SJCRH30 (cell line): ENCODE data around the gene CKM. TPM values are rescaled to one million over a fixed set of nuclear protein-coding genes. Genes with fewer than 3 reads are reported as not detected.

Experiments used
- DNase-seq, 2 experiments: peaks; one replicate each; pipeline ENCODE4 v3.0.0-alpha.2; 2015 to 2020
- H3K27ac ChIP-seq: fragments of 250-450 bp; sonication (Bioruptor Pico); 2 replicates; pipeline ENCODE4 v1.5.1; 2020; ENCODE audit warnings: mild to moderate bottlenecking, moderate library complexity
- H3K27me3 ChIP-seq: fragments of 250-450 bp; sonication (Bioruptor Pico); 2 replicates; pipeline ENCODE4 v1.5.1; 2020; ENCODE audit warnings: mild to moderate bottlenecking, moderate library complexity
- H3K36me3 ChIP-seq: fragments of 250-450 bp; sonication (Bioruptor Pico); 2 replicates; pipeline ENCODE4 v1.5.1; 2020; ENCODE audit warnings: mild to moderate bottlenecking, moderate library complexity
- H3K4me1 ChIP-seq: fragments of 250-450 bp; sonication (Bioruptor Pico); 2 replicates; pipeline ENCODE4 v1.5.1; 2020; ENCODE audit warnings: mild to moderate bottlenecking, moderate library complexity
- H3K4me3 ChIP-seq: fragments of 250-450 bp; sonication (Bioruptor Pico); 2 replicates; pipeline ENCODE4 v1.5.1; 2020; ENCODE audit warnings: mild to moderate bottlenecking, moderate library complexity
- H3K9me3 ChIP-seq: fragments of 250-450 bp; sonication (Bioruptor Pico); replicated peaks from 2 replicates; pipeline ENCODE4 v1.5.1; 2020; ENCODE audit warnings: mild to moderate bottlenecking, moderate library complexity
- total RNA-seq: library from RNA; depleted of rRNA; stranded (reverse); fragments of >200 nt; shearing (Covaris generic); gene quantifications from 2 replicates; pipeline ENCODE4 v1.2.3, GENCODE V29; 2014

Gene CKM
- total RNA-seq, 1 experiment from 2014 or later = 3.9 TPM

DNA sequence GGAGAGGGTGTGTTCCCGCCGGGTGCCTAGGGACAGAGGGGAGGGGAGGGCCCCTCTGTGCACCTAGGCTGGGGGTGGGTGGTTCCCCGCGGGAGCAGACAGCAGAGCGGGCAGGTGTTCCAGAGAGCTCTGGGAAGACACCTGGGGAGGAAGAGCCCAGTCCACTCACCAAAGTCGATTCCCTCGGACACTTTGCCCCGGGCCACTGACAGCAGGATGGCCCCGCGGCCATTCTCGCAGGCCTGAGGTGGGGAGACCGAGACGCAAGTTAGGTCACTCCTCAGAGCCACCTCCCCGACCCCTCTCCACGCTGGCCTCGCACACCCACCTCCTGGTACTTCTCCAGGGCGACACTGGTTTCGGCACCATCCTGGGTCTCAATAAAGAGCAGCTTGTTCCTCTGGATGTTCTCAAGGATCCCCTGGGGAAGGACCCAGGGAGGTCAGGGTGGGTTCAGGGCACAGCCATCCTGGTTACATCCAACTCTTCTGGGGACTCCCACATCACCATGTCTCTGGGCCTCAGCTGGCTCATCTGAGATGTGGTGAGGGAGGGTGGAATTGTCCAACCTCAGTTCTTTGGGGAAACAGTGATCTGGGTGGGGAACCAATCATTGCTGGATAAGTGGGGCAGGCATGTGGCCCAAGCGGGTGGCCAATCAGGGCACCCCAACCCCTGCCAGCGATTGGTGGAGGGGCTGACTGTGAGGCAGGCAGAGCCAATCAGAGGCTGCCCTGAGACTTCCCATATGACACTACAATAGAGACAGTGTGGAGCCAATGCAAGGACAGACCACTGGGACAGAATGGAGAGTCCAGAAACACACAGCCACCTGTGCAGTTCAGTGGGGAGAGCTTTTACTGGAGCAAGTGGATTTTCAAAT, 30.5 kb upstream of the CKM start:
- Histone ChIP-seq H3K27me3 (no peaks in the 10 kb centered on the region), H3K4me3 (no peak overlapping the region), H3K27ac (no peak overlapping the region), H3K36me3 (peaks cover 25% of the 10 kb centered on the region), H3K4me1 (no peaks in the 10 kb centered on the region), H3K9me3 (no peaks in the 10 kb centered on the region)
- DNase-seq = peak in 1 of 2 experiments; percentile 31

- no peak overlapping the region for H3K4me3 ChIP-seq
- H3K36me3 ChIP-seq = peaks cover 25% of the 10 kb centered on the region
- H3K27me3 ChIP-seq = no peaks in the 10 kb centered on the region
- no peaks in the 10 kb centered on the region for H3K4me1 ChIP-seq
- no peaks in the 10 kb centered on the region for H3K9me3 ChIP-seq
- no peak for DNase-seq
- H3K27ac ChIP-seq = no peak overlapping the region
Observed at GRCh38 chr19:45352471-45352870, 29.8 kb upstream of the CKM start.

- DNase-seq = no peak
- Histone ChIP-seq H3K36me3 (peaks cover 24% of the 10 kb centered on the region), H3K27ac (no peak overlapping the region), H3K27me3 (no peaks in the 10 kb centered on the region), H3K9me3 (no peaks in the 10 kb centered on the region), H3K4me3 (no peak overlapping the region), H3K4me1 (no peaks in the 10 kb centered on the region)
Observed at GRCh38 chr19:45352062-45352461, 29.4 kb upstream of the CKM start.

DNA sequence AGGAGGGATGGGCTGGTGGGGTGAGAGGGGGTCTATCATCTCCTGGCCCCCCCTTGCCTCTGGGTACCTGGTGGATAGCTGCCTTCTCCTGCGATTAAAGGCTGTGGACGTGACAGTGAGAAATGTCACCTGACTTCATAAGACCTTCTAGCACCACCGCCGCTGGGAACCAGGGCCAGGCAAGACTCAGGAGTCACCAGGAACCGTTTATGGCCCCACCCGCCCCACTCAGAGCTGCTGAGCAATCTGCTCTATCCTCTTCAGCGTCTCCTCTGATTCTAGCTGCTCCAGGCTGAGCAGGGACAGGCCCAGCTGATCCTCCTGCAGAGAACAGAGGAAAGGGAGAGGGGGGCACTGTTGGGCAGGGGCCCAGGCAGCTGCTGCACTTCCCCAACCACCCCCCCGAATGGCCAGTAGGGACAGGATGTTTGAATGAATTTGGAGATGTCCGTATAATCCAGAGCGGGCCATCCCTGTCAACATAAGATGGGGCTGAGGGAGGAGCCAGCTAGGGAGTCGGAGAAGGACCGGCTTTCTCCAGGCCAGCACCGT, 28.8 kb upstream of the CKM start:
- Histone ChIP-seq H3K27ac (no peak overlapping the region), H3K4me1 (no peaks in the 10 kb centered on the region), H3K9me3 (no peaks in the 10 kb centered on the region), H3K27me3 (no peaks in the 10 kb centered on the region), H3K4me3 (no peak overlapping the region), H3K36me3 (peaks cover 18% of the 10 kb centered on the region)
- no peak for DNase-seq

DNA sequence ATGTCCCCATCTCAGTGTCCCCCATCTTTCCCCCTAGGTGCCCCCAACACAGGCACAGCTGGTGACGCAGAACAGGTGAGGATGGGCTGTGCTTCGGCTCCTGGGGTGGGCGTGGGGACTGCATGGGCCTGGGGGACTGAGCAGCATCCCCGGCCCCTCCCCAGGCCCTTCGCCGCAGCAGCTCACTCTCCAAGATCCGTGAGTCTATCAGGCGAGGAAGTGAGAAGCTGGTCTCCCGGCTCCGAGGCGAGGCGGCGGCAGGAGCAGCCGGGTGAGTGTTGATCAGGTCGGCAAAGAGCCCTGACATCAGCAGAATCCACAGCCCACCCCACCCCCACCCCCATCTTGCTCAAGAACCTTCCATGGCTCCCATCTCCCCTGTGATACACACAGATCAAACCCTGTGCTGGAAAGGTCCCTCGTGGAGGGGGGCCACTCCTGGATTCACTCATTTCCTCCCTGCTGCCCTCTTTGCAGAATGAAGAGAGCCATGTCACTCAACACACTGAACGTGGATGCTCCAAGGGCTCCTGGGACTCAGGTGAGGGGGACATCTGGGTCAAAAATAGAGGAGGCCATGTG, 27.9 kb upstream of the CKM start:
- Histone ChIP-seq H3K36me3 (peaks cover 9% of the 10 kb centered on the region; the same call in 1 of the 2 replicates), H3K4me3 (no peak overlapping the region), H3K9me3 (no peaks in the 10 kb centered on the region), H3K27ac (no peak overlapping the region), H3K27me3 (no peaks in the 10 kb centered on the region), H3K4me1 (no peaks in the 10 kb centered on the region)
- no peak for DNase-seq

GRCh38 chr19:45349430-45349941, 26.8 kb upstream of the CKM start:
- Histone ChIP-seq H3K36me3 (peaks cover 3% of the 10 kb centered on the region; the same call in 1 of the 2 replicates), H3K4me3 (no peak overlapping the region), H3K27ac (no peak overlapping the region), H3K9me3 (no peaks in the 10 kb centered on the region), H3K4me1 (no peaks in the 10 kb centered on the region), H3K27me3 (0 out of 2 replicates have a peak, but pooled peaks cover 3% of the 10 kb centered on the region)
- DNase-seq = no peak

- Histone ChIP-seq H3K4me1 (no peaks in the 10 kb centered on the region), H3K27ac (no peak overlapping the region), H3K27me3 (0 out of 2 replicates have a peak, but pooled peaks cover 3% of the 10 kb centered on the region), H3K4me3 (no peak overlapping the region), H3K9me3 (no peaks in the 10 kb centered on the region), H3K36me3 (peaks cover 3% of the 10 kb centered on the region; the same call in 1 of the 2 replicates)
- no peak for DNase-seq
Observed at GRCh38 chr19:45349126-45349415, 26.4 kb upstream of the CKM start.

DNA sequence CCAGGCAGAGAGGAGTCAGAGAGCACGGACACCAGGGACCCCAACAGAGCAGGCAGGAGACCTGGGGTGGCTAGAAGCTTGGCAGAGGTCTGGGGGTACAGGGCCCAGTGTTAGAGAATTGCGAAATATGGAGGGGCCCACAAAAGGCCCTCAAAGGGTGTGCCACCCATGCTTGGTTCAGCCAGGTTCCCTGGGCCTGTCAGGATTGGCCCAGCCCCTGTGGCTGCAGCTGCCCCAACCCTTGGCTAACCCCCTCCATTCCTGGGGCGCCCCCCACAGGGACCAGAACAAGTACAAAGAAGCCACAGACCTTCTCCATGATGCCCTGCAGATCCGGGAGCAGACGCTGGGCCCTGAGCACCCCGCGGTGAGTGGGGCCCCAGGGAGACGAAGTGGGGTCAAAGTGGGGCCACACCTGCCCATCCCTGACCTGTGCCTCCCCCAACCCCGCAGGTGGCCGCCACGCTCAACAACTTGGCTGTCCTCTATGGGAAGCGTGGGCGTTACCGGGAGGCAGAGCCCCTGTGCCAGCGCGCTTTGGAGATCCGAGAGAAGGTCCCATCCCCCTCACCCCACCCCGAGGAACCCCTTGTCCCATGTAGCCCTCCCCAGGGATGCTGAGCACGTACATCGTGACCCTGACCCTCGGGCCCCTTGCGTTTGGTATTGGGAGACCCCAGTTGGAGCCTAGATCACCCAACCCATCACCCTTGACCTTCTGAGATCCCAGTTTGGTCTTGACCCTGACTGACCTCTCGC, 25.9 kb upstream of the CKM start:
- no peak for DNase-seq
- Histone ChIP-seq H3K27ac (no peak overlapping the region), H3K27me3 (0 out of 2 replicates have a peak, but pooled peaks cover 3% of the 10 kb centered on the region), H3K4me3 (no peak overlapping the region), H3K36me3 (peaks cover 3% of the 10 kb centered on the region; the same call in 1 of the 2 replicates), H3K9me3 (no peaks in the 10 kb centered on the region), H3K4me1 (no peaks in the 10 kb centered on the region)

DNA sequence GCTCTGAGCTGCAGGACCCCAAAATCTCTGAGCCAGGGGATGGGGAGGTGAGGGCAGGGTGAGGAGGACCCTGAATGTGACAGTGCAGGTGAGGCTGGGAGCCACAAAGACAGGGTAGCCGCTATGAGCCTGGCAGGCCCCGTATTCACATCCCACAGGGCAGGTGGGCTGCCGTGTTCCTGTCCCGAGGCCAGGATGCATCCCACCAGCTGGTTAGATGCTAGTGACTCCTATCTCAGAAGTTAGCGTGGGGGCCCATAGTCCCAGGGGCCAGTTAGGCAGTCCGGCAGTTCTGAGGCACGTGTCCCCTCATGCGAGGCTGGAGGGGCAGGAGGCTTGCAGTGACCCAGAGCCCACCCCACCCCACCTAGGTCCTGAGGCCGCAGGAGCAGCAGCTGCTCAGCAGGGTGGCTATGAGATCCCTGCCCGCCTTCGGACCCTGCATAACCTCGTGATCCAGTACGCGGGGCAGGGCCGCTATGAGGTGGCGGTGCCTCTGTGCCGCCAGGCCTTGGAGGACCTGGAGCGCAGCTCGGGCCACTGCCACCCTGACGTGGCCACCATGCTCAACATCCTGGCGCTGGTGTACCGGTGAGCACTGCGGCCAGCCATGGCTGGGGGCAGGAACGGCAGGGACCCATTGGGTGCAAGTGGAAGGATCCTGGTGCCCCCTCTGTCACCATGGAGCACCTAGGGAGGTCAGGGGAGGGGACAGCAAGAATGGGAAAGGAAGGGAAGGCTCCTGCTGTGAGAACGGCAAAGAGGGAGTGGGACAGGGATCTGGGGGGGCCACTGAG, 25.1 kb upstream of the CKM start:
- Histone ChIP-seq H3K4me3 (no peak overlapping the region), H3K27ac (no peak overlapping the region), H3K27me3 (0 out of 2 replicates have a peak, but pooled peaks cover 3% of the 10 kb centered on the region), H3K9me3 (no peaks in the 10 kb centered on the region), H3K36me3 (peaks cover 3% of the 10 kb centered on the region; the same call in 1 of the 2 replicates), H3K4me1 (no peaks in the 10 kb centered on the region)
- DNase-seq = no peak

DNA sequence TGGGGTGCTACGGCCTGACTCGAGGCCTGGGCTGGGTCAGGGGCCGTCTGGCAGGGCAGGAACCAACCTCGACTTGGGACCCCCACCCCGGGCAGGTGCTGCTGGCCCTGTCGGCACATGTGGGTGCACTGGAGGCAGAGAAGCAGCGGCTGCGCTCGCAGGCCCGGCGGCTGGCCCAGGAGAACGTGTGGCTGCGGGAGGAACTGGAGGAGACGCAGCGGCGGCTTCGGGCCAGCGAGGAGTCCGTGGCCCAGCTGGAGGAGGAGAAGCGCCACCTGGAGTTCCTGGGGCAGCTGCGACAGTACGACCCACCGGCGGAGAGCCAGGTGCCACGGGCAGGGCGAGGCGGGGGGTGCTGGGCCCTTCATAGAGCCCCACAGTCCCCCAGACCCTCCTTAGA, 23.8 kb upstream of the CKM start:
- Histone ChIP-seq H3K9me3 (no peaks in the 10 kb centered on the region), H3K36me3 (peaks cover 3% of the 10 kb centered on the region; the same call in 1 of the 2 replicates), H3K27ac (no peak overlapping the region), H3K4me1 (no peaks in the 10 kb centered on the region), H3K4me3 (no peak overlapping the region), H3K27me3 (0 out of 2 replicates have a peak, but pooled peaks cover 3% of the 10 kb centered on the region)
- no peak for DNase-seq

- Histone ChIP-seq H3K27me3 (0 out of 2 replicates have a peak, but pooled peaks cover 3% of the 10 kb centered on the region), H3K4me1 (no peaks in the 10 kb centered on the region), H3K36me3 (no peaks in the 10 kb centered on the region), H3K4me3 (no peak overlapping the region), H3K27ac (no peak overlapping the region), H3K9me3 (no peaks in the 10 kb centered on the region)
- DNase-seq = no peak
Observed at GRCh38 chr19:45345506-45345860, 22.8 kb upstream of the CKM start.

DNA sequence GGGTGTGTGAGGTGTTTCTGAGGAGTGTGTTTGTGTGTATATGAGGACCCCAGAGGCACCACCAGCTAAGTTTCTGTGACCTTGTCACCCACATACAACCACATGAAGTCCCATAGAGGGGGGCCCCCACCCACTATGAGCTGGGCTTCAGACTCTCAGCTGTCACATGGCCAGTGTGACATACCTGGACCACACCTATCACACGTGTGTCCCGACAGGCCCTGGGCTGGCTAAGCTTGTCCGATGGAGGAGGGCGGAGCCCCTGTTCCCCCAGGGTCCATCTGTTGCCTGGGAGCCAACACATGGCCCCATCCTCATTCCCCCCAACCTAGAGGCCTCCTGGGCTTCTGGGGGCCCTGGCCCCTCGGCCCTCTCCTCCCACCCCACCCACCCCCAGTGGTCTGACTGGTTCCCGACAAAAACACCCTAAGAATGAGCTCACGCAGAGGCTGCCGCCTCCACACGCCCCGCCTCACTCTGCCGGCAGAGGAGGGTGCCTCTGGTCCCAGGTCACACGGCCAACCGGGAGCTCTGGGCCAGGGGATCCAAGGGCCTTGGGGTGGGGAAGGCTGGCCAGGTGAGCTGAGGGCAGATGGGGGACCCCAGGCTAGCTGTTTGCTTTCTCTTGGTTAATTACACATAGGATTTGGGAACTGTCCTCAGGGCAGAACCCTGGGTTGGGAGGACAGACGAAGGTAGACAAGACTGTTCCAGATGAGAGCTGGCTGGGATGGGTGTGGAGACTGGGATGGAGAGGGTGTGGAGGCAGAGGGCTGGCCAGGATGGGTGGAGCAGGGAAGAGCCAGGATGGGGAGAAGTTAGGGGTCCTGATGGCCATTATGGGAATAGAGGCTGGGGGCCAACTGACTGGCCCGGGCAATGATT, 22.2 kb upstream of the CKM start:
- 0 out of 2 replicates have a peak, but pooled peaks cover 3% of the 10 kb centered on the region for H3K27me3 ChIP-seq
- no peak overlapping the region for H3K27ac ChIP-seq
- no peaks in the 10 kb centered on the region for H3K36me3 ChIP-seq
- no peak for DNase-seq
- no peak overlapping the region for H3K4me3 ChIP-seq
- no peaks in the 10 kb centered on the region for H3K4me1 ChIP-seq
- no peaks in the 10 kb centered on the region for H3K9me3 ChIP-seq

DNA sequence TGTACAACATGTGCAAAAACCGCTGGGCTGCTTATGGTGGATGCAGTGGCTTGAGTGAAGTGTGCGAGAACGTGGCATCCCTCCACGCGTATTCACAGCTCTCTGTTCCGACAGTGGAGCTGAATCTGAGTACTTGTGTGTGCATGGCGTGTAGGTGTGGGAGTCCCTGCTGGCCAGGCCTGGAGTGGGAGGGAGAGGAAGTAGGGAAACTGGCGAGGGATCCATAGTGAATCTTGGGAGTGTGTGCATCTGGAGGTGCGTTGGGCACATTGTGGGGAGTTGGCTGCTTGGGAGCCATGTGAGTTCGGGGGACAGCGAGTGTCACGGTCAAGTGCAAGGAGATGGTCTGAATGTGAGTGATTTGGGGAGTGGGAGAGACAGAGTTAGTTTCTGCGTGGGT, 20.2 kb upstream of the CKM start:
- H3K36me3 ChIP-seq = no peaks in the 10 kb centered on the region
- H3K27me3 ChIP-seq = 0 out of 2 replicates have a peak, but pooled peaks cover 3% of the 10 kb centered on the region
- no peak overlapping the region for H3K27ac ChIP-seq
- DNase-seq = no peak
- H3K4me1 ChIP-seq = no peaks in the 10 kb centered on the region
- H3K9me3 ChIP-seq = no peaks in the 10 kb centered on the region
- no peak overlapping the region for H3K4me3 ChIP-seq
